CD14-positive monocyte (primary cell): ENCODE measurements around the gene RARB. TPM values are rescaled to one million over a fixed set of nuclear protein-coding genes. Genes with fewer than 3 reads are reported as not detected.

Source experiments
- DNase-seq, 3 donors: peaks; one replicate each; pipeline ENCODE4 v3.0.0-alpha.2; 2011 to 2022
- H2AFZ ChIP-seq: 2 replicates; pipeline ENCODE4 v1.6.0; 2012; ENCODE audit warnings: mild to moderate bottlenecking, low read depth, low read length, inconsistent platforms; ENCODE audit not compliant: insufficient read depth, poor library complexity, severe bottlenecking
- H3K27ac ChIP-seq, 2 donors: 1 replicate in 1 of 2; 2 replicates in 1 of 2; pipeline ENCODE4 v1.5.1; 2012 to 2013; ENCODE audit warnings: low read length in 2 of 2, control low read depth in 1 of 2, inconsistent platforms in 1 of 2, low read depth in 1 of 2, mild to moderate bottlenecking in 1 of 2
- H3K27me3 ChIP-seq, 2 donors: one replicate each; pipeline versions ENCODE4 v1.6.0 to v1.6.1; 2011 to 2013; ENCODE audit warnings: low read length in 2 of 2; ENCODE audit not compliant: control insufficient read depth in 2 of 2, insufficient read depth in 2 of 2
- H3K36me3 ChIP-seq, 2 donors: replicated peaks in 1 of 2; 1 replicate in 1 of 2; 2 replicates in 1 of 2; pipeline versions ENCODE4 v1.5.1 to v1.6.1; 2012 to 2013; ENCODE audit warnings: low read length in 2 of 2, control low read depth in 1 of 2, inconsistent platforms in 1 of 2, mild to moderate bottlenecking in 1 of 2; ENCODE audit not compliant: insufficient read depth in 2 of 2, control insufficient read depth in 1 of 2
- H3K4me1 ChIP-seq, 2 donors: 1 replicate in 1 of 2; 2 replicates in 1 of 2; pipeline versions ENCODE4 v1.5.1 to v1.6.1; 2012 to 2013; ENCODE audit warnings: low read length in 2 of 2, control low read depth in 1 of 2, inconsistent platforms in 1 of 2, mild to moderate bottlenecking in 1 of 2, moderate library complexity in 1 of 2; ENCODE audit not compliant: insufficient read depth in 2 of 2, control insufficient read depth in 1 of 2
- H3K4me2 ChIP-seq: replicated peaks from 2 replicates; pipeline ENCODE3; 2012; ENCODE audit warnings: low read length, moderate library complexity, mild to moderate bottlenecking; ENCODE audit not compliant: poor library complexity, severe bottlenecking; ENCODE audit errors: extremely low read depth
- H3K4me3 ChIP-seq, 3 experiments: fragments of 200-600 bp in 1 of 3; sonication (generic) in 1 of 3; replicated peaks in 1 of 3; 1 replicate in 2 of 3; 2 replicates in 1 of 3; pipeline ENCODE4 v1.5.1; 2011 to 2013; ENCODE audit warnings: low read length in 3 of 3, mild to moderate bottlenecking in 3 of 3, control low read depth in 2 of 3, low read depth in 2 of 3, inconsistent platforms in 1 of 3, moderate library complexity in 1 of 3
- H3K79me2 ChIP-seq: 2 replicates; pipeline ENCODE4 v1.6.0; 2012; ENCODE audit warnings: mild to moderate bottlenecking, control low read depth, inconsistent platforms, low read length, moderate library complexity; ENCODE audit not compliant: insufficient read depth
- H3K9ac ChIP-seq: 2 replicates; pipeline ENCODE4 v1.6.0; 2017; ENCODE audit warnings: low read length, mild to moderate bottlenecking; ENCODE audit not compliant: insufficient read depth, poor library complexity, severe bottlenecking
- H3K9me3 ChIP-seq, 2 donors: replicated peaks in 1 of 2; 1 replicate in 1 of 2; 2 replicates in 1 of 2; pipeline versions ENCODE4 v1.5.1 to v1.6.1; 2012 to 2013; ENCODE audit warnings: low read length in 2 of 2, control low read depth in 1 of 2; ENCODE audit not compliant: control insufficient read depth in 1 of 2, insufficient read depth in 1 of 2
- H4K20me1 ChIP-seq: 2 replicates; pipeline ENCODE4 v1.6.0; 2012; ENCODE audit warnings: mild to moderate bottlenecking, low read length, control low read depth, moderate library complexity; ENCODE audit not compliant: insufficient read depth
- H3K27ac Mint-ChIP-seq, 7 donors: one replicate each; pipeline ENCODE4 v1.8.0; 2020; ENCODE audit warnings: mild to moderate bottlenecking in 7 of 7, mixed read lengths in 7 of 7, moderate library complexity in 6 of 7, inconsistent platforms in 2 of 7
- H3K27me3 Mint-ChIP-seq, 3 donors: one replicate each; pipeline ENCODE4 v1.8.0; 2021 to 2022; ENCODE audit warnings: low read depth in 3 of 3, mild to moderate bottlenecking in 3 of 3, mixed read lengths in 3 of 3, moderate library complexity in 3 of 3, inconsistent platforms in 1 of 3
- H3K36me3 Mint-ChIP-seq, 2 donors: one replicate each; pipeline ENCODE4 v1.8.0; 2020; ENCODE audit warnings: mixed read lengths in 2 of 2, inconsistent platforms in 1 of 2, mild to moderate bottlenecking in 1 of 2
- H3K4me1 Mint-ChIP-seq: one replicate; pipeline ENCODE4 v1.8.0; 2020; ENCODE audit warnings: mild to moderate bottlenecking, mixed read lengths
- H3K4me3 Mint-ChIP-seq, 2 donors: one replicate each; pipeline ENCODE4 v1.8.0; 2020; ENCODE audit warnings: mild to moderate bottlenecking in 2 of 2, mixed read lengths in 2 of 2, moderate library complexity in 1 of 2
- H3K9me3 Mint-ChIP-seq, 7 donors: one replicate each; pipeline ENCODE4 v1.8.0; 2020 to 2022; ENCODE audit warnings: mixed read lengths in 7 of 7, mild to moderate bottlenecking in 6 of 7, moderate library complexity in 6 of 7, inconsistent platforms in 2 of 7
- CTCF ChIP-seq: fragments of 200-600 bp; IDR thresholded peaks from one replicate; pipeline ENCODE4 v1.8.0; 2022; ENCODE audit warnings: antibody characterized with exemption, mild to moderate bottlenecking
- WGBS: methylation state at CpG from one replicate; pipeline ENCODE4 v1.1.5; 2013; ENCODE audit warnings: missing lambda C conversion rate; ENCODE audit not compliant: insufficient coverage; 5-methylcytosine and 5-hydroxymethylcytosine counted together
- intact Hi-C, 2 donors: fragments of 100-400 bp; cut with micrococcal nuclease; formaldehyde crosslinking; loops; one replicate each; pipeline versions ENCODE4 v1.15.0 to v1.15.1; 2023
- polyA plus RNA-seq, 3 donors: library from polyadenylated mRNA; depleted of rRNA in 1 of 3; unstranded in 2 of 3; stranded (reverse) in 1 of 3; fragments of 300-500 nt in 2 of 3; fragments of >200 nt in 1 of 3; fragmentation: Illumina TruSeq in 2 of 3; gene quantifications; 1 replicate in 2 of 3; 2 replicates in 1 of 3; pipeline ENCODE4 v1.2.3, GENCODE V29; 2012 to 2021

Gene RARB
- polyA plus RNA-seq, 3 donors = not detected

GRCh38 chr3:25586553-25586952 is 158.5 kb downstream of the RARB start:
- Histone ChIP-seq H3K79me2 (no peaks in the 10 kb centered on the region), H4K20me1 (no peaks in the 10 kb centered on the region), H3K36me3 (no peaks in the 10 kb centered on the region), H3K27ac (no peak overlapping the region), H3K9ac (no peak overlapping the region), H3K4me2 (no peak overlapping the region), H3K4me3 (no peak overlapping the region), H3K9me3 (no peaks in the 10 kb centered on the region), H3K27me3 (no peaks in the 10 kb centered on the region), H3K4me1 (no peaks in the 10 kb centered on the region), H2AFZ (no peak overlapping the region)
- TF ChIP-seq CTCF = no peak
- H3K36me3 Mint-ChIP-seq = no peaks in the 10 kb centered on the region
- no peak for DNase-seq
- peaks cover 0 to 2% (median 0%) of the 10 kb centered on the region in 7 donors for H3K9me3 Mint-ChIP-seq
- 95% methylated on average over 9 of the region's 11 CpGs for WGBS
- no peak overlapping the region for H3K4me3 Mint-ChIP-seq
- no peak overlapping the region for H3K27ac Mint-ChIP-seq
- intact Hi-C loops = loop anchor here in 1 of 2 donors (10.0 kb wide), 1 partner anchor 142 kb away; no protein-coding TSS in a partner anchor
- H3K27me3 Mint-ChIP-seq = peaks cover 1 to 4% (median 4%) of the 10 kb centered on the region in 3 donors
- peaks cover 16% of the 10 kb centered on the region for H3K4me1 Mint-ChIP-seq

- no peaks in the 10 kb centered on the region for H4K20me1 ChIP-seq
- H3K27me3 ChIP-seq = no peaks in the 10 kb centered on the region
- H3K4me3 Mint-ChIP-seq = no peak overlapping the region
- H3K9me3 Mint-ChIP-seq = peaks cover 0 to 2% (median 0%) of the 10 kb centered on the region in 7 donors
- no peak for TF ChIP-seq CTCF
- WGBS = no CpG with 5 or more reads among the region's 1 CpG
- H3K79me2 ChIP-seq = no peaks in the 10 kb centered on the region
- peaks cover 13% of the 10 kb centered on the region for H3K4me1 Mint-ChIP-seq
- no peak overlapping the region for H3K27ac ChIP-seq
- no peak overlapping the region for H3K4me2 ChIP-seq
- no peaks in the 10 kb centered on the region for H3K36me3 ChIP-seq
- no peaks in the 10 kb centered on the region for H3K9me3 ChIP-seq
- no peaks in the 10 kb centered on the region for H3K4me1 ChIP-seq
- H3K4me3 ChIP-seq = no peak overlapping the region
- H3K27ac Mint-ChIP-seq = peak overlapping the region in 1 of 7 donors; percentile 81
- peaks cover 1 to 4% (median 2%) of the 10 kb centered on the region in 3 donors for H3K27me3 Mint-ChIP-seq
- no peak overlapping the region for H3K9ac ChIP-seq
- no peaks in the 10 kb centered on the region for H3K36me3 Mint-ChIP-seq
- DNase-seq = no peak
- H2AFZ ChIP-seq = no peak overlapping the region
- intact Hi-C loops = loop anchor here in 1 of 2 donors (10.0 kb wide), 1 partner anchor 142 kb away; no protein-coding TSS in a partner anchor
Observed at GRCh38 chr3:25587094-25587493, 159.0 kb downstream of the RARB start.
